Heart left ventricle (tissue), 16 donors: ENCODE measurements around the gene S100PBP. TPM values are rescaled to one million over a fixed set of nuclear protein-coding genes. Genes with fewer than 3 reads are reported as not detected.

Experiments
- ATAC-seq, 4 donors: fragments of 200-7000 bp; cut with Tn5 transposase; one replicate each; pipeline ENCODE4 v1.9.1; 2020 to 2022; ENCODE audit warnings: moderate library complexity in 4 of 4, mild to moderate bottlenecking in 3 of 4, moderate number of reproducible peaks in 1 of 4
- DNase-seq, 5 donors: peaks; one replicate each; pipeline ENCODE4 v3.0.0-alpha.2; 2020
- H3K27ac ChIP-seq, 12 donors: fragments of 200-600 bp; sonication (generic) in 4 of 12; one replicate each; pipeline versions ENCODE4 v1.5.0 to v1.8.0; 2016 to 2022; ENCODE audit warnings: mild to moderate bottlenecking in 2 of 12
- H3K27me3 ChIP-seq, 9 donors: fragments of 200-600 bp; sonication (generic) in 2 of 9; one replicate each; pipeline versions ENCODE4 v1.5.1 to v1.8.0; 2016 to 2022; ENCODE audit warnings: mild to moderate bottlenecking in 3 of 9
- H3K36me3 ChIP-seq, 9 donors: fragments of 200-600 bp; sonication (generic) in 2 of 9; one replicate each; pipeline versions ENCODE4 v1.5.0 to v1.8.0; 2018 to 2022; ENCODE audit warnings: mild to moderate bottlenecking in 2 of 9
- H3K4me1 ChIP-seq, 12 donors: fragments of 200-600 bp; sonication (generic) in 4 of 12; one replicate each; pipeline versions ENCODE4 v1.5.0 to v1.8.0; 2016 to 2022; ENCODE audit warnings: mild to moderate bottlenecking in 3 of 12
- H3K4me3 ChIP-seq, 12 donors: fragments of 200-600 bp; sonication (generic) in 4 of 12; one replicate each; pipeline versions ENCODE4 v1.5.0 to v1.8.0; 2017 to 2022; ENCODE audit warnings: mild to moderate bottlenecking in 9 of 12, moderate library complexity in 4 of 12
- H3K9me3 ChIP-seq, 12 donors: fragments of 200-600 bp; sonication (generic) in 4 of 12; one replicate each; pipeline versions ENCODE4 v1.5.0 to v1.8.0; 2016 to 2022; ENCODE audit warnings: mild to moderate bottlenecking in 1 of 12
- POLR2A ChIP-seq, 2 donors: fragments of 450-650 bp; IDR thresholded peaks; one replicate each; pipeline ENCODE4 v1.6.1; 2017; ENCODE audit warnings: antibody characterized with exemption in 2 of 2, mild to moderate bottlenecking in 2 of 2, moderate library complexity in 2 of 2
- WGBS, 4 donors: extraction: QIAGEN DNeasy Blood & Tissue Kit in 2 of 4; methylation state at CpG; one replicate each; pipeline versions ENCODE4 v1.1.5 to v1.1.7; 2013 to 2018; 5-methylcytosine and 5-hydroxymethylcytosine counted together
- intact Hi-C, 10 donors: fragments of 100-400 bp; cut with DNase I; formaldehyde crosslinking; loops; one replicate each; pipeline versions ENCODE4 v1.11.1 to v1.14.2; 2022
- polyA plus RNA-seq, 2 donors: library from polyadenylated mRNA; stranded (reverse); fragments of 200-250 nt; gene quantifications; one replicate each; pipeline ENCODE4 v1.2.3, GENCODE V29; 2013
- total RNA-seq, 9 donors: library from RNA; depleted of rRNA in 2 of 9; stranded (reverse); fragments of >200 nt in 2 of 9; fragmentation: NEBNext Ultra II Directional in 3 of 9; extraction: Animal tissue kit (Norgen Biotek cat#: 25700) in 3 of 9; gene quantifications; one replicate each; pipeline versions ENCODE4 v1.1.0 to v1.2.4, GENCODE V29; 2016 to 2023
- TF ChIP-seq, protein P1 (sequence below), 12 donors: fragments of 200-600 bp; sonication (generic) in 4 of 12; IDR thresholded peaks; one replicate each; pipeline versions ENCODE4 v1.5.0 to v1.8.0; 2018 to 2022; ENCODE audit warnings: antibody characterized with exemption in 12 of 12, mild to moderate bottlenecking in 5 of 12
- donor health status: ischemic (EF 13 %, LVEDD 7.1; RV severe dilation, severe dysfunction).
- donor health status: healthy with polysubstance abuse.
- donor health status: DM: no; HTN: yes; CAD: no.
- donor health status: DM: no; HTN: no; CAD: no.
- donor health status: ischemic (EF 25% LVEDD 6.9; RV normal size, moderate dysfunction).
- donor health status: ischemic (EF 25% LVEDD 5.7; RV mildly dilated, moderate dysfunction).
- donor health status: healthy.
- donor health status: DM: yes; HTN: yes; CAD: no.
- donor health status: ischemic (EF 35%, LVEDD 5.7; RV mildly dilated, moderate dysfunction).
- donor health status: nonischemic (EF 11% LVEDD 7.7; RV severe dilation, severe dysfunction).
- donor health status: DM: yes; HTN: yes; CAD: no.
- donor health status: PGD.
- donor health status: ischemic (EF 29% LVEDD 5.4; RV normal size, mild dysfunction).
- donor health status: nonischemic (EF 23%, LVEDD 6.1; RV moderate dilation, normal function).

Gene S100PBP
- total and polyA plus RNA-seq, 11 donors, result 5.8 to 21.2 (median 10.7) TPM

DNA sequence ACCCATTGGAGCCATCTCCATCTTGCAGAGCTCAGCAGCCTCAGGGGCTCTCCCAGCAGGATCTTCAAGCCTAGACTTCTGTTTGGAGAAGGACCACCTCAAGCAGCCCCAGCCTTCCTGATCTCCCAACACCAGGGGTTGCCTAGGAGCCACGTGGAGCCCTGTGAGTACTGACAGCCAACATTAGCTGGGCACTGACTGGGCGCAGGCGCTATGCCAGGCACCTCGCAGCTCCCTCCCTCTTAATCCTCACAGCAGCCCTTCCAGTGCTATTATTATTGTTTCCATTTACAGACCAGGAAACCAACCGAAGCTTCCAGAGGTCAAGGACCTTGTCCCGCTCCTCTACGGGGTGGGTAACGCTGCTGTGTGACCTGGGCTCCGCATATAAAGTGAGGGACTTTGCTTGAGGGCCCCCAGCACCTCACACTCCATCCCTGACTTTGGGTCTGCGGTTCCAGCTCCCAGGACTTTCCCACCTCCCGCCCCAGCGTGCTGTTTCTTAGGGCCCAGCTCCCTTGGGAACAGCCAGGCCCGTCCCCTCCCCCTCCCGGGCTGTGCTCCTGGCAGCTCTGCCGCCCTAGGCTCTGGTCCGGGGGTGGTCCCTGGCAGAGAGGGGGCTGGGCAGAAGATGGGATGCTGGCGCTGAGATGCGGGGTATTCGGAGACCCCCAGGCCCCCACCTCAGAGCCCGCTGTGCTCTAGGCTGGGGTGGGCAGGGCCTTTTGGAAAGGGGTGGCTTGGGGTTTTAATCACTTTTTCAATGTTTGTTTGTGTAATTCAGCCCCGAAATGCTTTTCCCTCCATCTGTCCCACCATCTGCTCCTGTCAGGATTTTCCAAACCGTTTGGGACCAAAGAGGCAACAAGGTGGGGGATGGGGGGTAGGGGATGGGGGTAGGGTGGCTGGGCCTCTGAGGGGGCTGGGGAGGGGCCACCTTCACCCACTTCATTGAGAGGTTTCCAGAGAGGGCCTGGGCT lies 64.7 kb downstream of the S100PBP start:
- Histone ChIP-seq H3K27ac (peak overlapping the region in 9 of 12 donors; percentile 18 to 79 (median 59)), H3K4me3 (peak overlapping the region in 1 of 12 donors; percentile 21), H3K9me3 (no peaks in the 10 kb centered on the region), H3K27me3 (peaks cover 6 to 28% (median 17%) of the 10 kb centered on the region in 9 donors), H3K4me1 (peaks cover 0 to 48% (median 19%) of the 10 kb centered on the region in 12 donors), H3K36me3 (no peaks in the 10 kb centered on the region)
- intact Hi-C loops, result no loop called here
- WGBS, 4 donors, result 18 to 26% (median 19%) methylated on average over 15 to 22 of the region's 22 CpGs
- ATAC-seq, result peak; percentile 79 to 90 (median 84)
- no peak for TF ChIP-seq POLR2A (IDR thresholded peaks at IDR 0.05)
- TF ChIP-seq, protein P1, sequence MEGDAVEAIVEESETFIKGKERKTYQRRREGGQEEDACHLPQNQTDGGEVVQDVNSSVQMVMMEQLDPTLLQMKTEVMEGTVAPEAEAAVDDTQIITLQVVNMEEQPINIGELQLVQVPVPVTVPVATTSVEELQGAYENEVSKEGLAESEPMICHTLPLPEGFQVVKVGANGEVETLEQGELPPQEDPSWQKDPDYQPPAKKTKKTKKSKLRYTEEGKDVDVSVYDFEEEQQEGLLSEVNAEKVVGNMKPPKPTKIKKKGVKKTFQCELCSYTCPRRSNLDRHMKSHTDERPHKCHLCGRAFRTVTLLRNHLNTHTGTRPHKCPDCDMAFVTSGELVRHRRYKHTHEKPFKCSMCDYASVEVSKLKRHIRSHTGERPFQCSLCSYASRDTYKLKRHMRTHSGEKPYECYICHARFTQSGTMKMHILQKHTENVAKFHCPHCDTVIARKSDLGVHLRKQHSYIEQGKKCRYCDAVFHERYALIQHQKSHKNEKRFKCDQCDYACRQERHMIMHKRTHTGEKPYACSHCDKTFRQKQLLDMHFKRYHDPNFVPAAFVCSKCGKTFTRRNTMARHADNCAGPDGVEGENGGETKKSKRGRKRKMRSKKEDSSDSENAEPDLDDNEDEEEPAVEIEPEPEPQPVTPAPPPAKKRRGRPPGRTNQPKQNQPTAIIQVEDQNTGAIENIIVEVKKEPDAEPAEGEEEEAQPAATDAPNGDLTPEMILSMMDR (IDR thresholded peaks at IDR 0.05), result no peak
- peak in 4 of 5 donors; percentile 68 to 81 (median 75) for DNase-seq

DNA sequence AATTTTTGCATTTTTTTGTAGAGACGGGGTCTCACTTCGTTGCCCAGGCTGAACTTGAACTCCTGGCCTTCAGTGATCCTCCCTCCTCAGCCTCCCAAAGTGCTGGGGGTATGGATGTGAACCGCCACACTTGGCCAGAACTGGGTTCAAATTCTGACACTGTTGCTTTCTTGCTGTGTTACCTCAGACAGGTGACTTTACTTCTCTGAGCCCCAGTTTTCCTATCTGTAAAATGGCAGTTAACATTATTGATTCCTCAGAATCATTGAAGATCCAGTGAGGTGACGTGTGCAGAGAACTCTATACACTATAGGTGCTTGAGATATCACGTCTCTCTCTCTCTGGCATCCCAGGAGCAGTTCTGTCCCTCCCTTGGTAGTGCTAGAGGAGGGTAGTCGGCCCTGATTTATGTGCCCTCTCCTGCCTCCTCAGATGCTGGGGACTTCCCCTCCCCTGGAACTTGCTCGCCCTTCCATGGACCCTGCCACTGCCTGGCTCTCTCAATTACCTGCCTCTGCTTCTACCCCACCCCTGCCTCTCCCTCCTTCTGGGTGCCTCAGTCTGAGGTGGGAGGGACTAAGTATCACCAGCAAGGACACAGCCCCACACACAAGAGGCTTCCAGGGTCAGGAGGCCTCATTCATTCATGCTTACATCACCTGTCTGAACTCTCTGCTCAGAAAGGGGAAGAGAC lies 66.0 kb downstream of the S100PBP start:
- H3K36me3 ChIP-seq, result no peaks in the 10 kb centered on the region
- H3K9me3 ChIP-seq, result no peaks in the 10 kb centered on the region
- no peak for TF ChIP-seq POLR2A (IDR thresholded peaks at IDR 0.05)
- TF ChIP-seq, protein P1 (IDR thresholded peaks at IDR 0.05), result no peak
- no peak for ATAC-seq
- 86 to 93% (median 88%) methylated on average over 7 of the region's 7 CpGs for WGBS, 4 donors
- peak in 1 of 5 donors; percentile 4 for DNase-seq
- H3K27me3 ChIP-seq, result peaks cover 6 to 41% (median 26%) of the 10 kb centered on the region in 9 donors
- H3K4me3 ChIP-seq, result no peak overlapping the region
- intact Hi-C loops, result no loop called here
- no peak overlapping the region for H3K27ac ChIP-seq
- H3K4me1 ChIP-seq, result peaks cover 0 to 36% (median 14%) of the 10 kb centered on the region in 12 donors

DNA sequence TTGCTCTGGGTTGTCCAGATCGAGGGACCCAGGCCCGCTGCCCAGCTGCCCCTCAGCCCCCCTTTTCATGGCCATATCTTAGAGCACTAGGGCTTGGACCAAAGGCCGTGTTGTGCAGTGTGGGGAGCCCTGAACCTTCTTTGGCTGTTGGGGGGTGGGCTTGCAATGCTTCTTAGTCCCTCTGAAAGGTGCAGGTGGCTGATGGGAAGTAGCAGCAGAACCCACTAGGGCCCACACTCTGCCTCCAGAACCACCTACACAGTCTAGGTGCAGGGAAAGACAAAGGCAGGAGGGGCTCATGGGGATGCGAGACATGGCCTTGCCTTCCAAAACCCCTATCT lies 66.5 kb downstream of the S100PBP start:
- WGBS, 4 donors, result 74 to 84% (median 78%) methylated on average over 3 to 4 of the region's 4 CpGs
- intact Hi-C loops, result no loop called here

More for the DNA sequence above, 66.5 kb downstream of the S100PBP start:
- H3K27ac ChIP-seq, result no peak overlapping the region
- H3K27me3 ChIP-seq, result peaks cover 6 to 46% (median 26%) of the 10 kb centered on the region in 9 donors
- H3K36me3 ChIP-seq, result no peaks in the 10 kb centered on the region
- ATAC-seq, result no peak
- no peaks in the 10 kb centered on the region for H3K9me3 ChIP-seq
- no peak overlapping the region for H3K4me3 ChIP-seq
- H3K4me1 ChIP-seq, result peaks cover 0 to 31% (median 12%) of the 10 kb centered on the region in 12 donors
- DNase-seq, result no peak
- no peak for TF ChIP-seq POLR2A (IDR thresholded peaks at IDR 0.05)
- TF ChIP-seq, protein P1 (IDR thresholded peaks at IDR 0.05), result no peak
